22Rv1 (cell line): Measurements from ENCODE around the gene GALNTL6.

Experiments
- ZFX ChIP-seq: fragments of 450-650 bp; IDR thresholded peaks from 2 replicates; pipeline ENCODE4 v1.6.1; 2017; ENCODE audit warnings: antibody characterized with exemption, borderline replicate concordance
- TF ChIP-seq, protein P1 (sequence below): fragments of 450-650 bp; IDR thresholded peaks from 2 replicates; pipeline ENCODE4 v1.5.1; 2017; ENCODE audit warnings: mild to moderate bottlenecking

GRCh38 chr4:172998527-172999469 is 1185.6 kb downstream of the GALNTL6 start:
- TF ChIP-seq, protein P1, sequence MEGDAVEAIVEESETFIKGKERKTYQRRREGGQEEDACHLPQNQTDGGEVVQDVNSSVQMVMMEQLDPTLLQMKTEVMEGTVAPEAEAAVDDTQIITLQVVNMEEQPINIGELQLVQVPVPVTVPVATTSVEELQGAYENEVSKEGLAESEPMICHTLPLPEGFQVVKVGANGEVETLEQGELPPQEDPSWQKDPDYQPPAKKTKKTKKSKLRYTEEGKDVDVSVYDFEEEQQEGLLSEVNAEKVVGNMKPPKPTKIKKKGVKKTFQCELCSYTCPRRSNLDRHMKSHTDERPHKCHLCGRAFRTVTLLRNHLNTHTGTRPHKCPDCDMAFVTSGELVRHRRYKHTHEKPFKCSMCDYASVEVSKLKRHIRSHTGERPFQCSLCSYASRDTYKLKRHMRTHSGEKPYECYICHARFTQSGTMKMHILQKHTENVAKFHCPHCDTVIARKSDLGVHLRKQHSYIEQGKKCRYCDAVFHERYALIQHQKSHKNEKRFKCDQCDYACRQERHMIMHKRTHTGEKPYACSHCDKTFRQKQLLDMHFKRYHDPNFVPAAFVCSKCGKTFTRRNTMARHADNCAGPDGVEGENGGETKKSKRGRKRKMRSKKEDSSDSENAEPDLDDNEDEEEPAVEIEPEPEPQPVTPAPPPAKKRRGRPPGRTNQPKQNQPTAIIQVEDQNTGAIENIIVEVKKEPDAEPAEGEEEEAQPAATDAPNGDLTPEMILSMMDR = no peak
- TF ChIP-seq ZFX = no peak
